Stomach (tissue), 4 donors: Measurements from ENCODE around the gene HABP4.
A peak's percentile ranks its signal among the peaks of the same experiment; 100 is the strongest.

Source experiments
- CTCF ChIP-seq, 7 experiments: fragments of 450-650 bp in 4 of 7; fragments of 200-600 bp in 3 of 7; sonication (generic) in 3 of 7; IDR thresholded peaks; one replicate each; pipeline ENCODE4 v1.5.1; 2016 to 2019; ENCODE audit warnings: antibody characterized with exemption in 7 of 7, control low read depth in 2 of 7, mild to moderate bottlenecking in 1 of 7
- EP300 ChIP-seq: sonication (generic); formaldehyde crosslinking; IDR thresholded peaks from one replicate; pipeline ENCODE4 v1.6.1; 2017; ENCODE audit warnings: antibody characterized with exemption
- POLR2A ChIP-seq, 4 donors: fragments of 450-650 bp; IDR thresholded peaks; one replicate each; pipeline ENCODE4 v1.6.1; 2016; ENCODE audit warnings: antibody characterized with exemption in 4 of 4, control low read depth in 2 of 4, mild to moderate bottlenecking in 1 of 4, moderate library complexity in 1 of 4
- POLR2AphosphoS5 ChIP-seq, 3 donors: sonication (generic); formaldehyde crosslinking; IDR thresholded peaks; one replicate each; pipeline ENCODE4 v1.6.1; 2016; ENCODE audit warnings: antibody characterized with exemption in 3 of 3

DNA sequence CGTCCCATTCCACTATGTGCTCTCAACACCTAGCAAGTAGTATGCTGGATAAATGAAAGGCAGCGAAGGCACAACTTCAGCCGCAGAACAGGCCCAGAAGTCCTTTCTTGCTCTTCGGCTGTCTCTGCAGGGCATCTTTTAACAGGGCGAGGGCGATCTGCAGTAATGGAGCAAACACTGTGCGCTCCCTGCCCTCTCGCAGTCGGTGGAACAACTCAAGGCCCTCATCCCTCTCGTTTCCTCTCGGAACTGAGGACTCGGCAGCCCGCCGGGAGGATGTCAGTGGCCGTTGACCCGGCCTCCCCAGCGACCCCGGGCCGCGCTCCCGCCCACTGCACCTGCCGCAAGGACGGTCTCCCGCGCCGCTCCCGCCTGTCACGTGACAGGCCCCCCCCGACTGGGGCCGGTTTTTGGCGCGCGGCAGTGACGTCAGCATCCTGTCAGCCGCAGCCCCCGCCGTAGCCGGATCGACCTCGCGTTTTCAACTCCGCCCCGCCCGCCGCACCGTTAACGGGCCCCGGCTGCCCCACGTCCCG lies 32.9 kb upstream of the HABP4 start:
- peak in 1 of 7 experiments; percentile 37 for TF ChIP-seq CTCF (IDR thresholded peaks at IDR 0.05)
- peak; percentile 74 to 85 (median 84) for TF ChIP-seq POLR2AphosphoS5 (IDR thresholded peaks at IDR 0.05)
- no peak for TF ChIP-seq POLR2A (IDR thresholded peaks at IDR 0.05)
- TF ChIP-seq EP300: no peak
